Right atrium auricular region (tissue), 2 donors: ENCODE data around the gene DCTN5. TPM values are rescaled to one million over a fixed set of nuclear protein-coding genes. Genes with fewer than 3 reads are reported as not detected.

ENCODE experiments used
- DNase-seq: peaks from one replicate; pipeline ENCODE4 v3.0.0-alpha.2; 2019; ENCODE audit warnings: low spot score
- H3K27ac ChIP-seq, 2 donors: fragments of 200-600 bp; sonication (generic); 1 replicate in 1 of 2; 2 replicates in 1 of 2; pipeline ENCODE4 v1.5.1; 2016 to 2019
- H3K27me3 ChIP-seq, 2 donors: fragments of 200-600 bp; sonication (generic); one replicate each; pipeline versions ENCODE4 v1.5.1 to v1.6.0; 2017 to 2019
- H3K36me3 ChIP-seq: fragments of 200-600 bp; sonication (generic); one replicate; pipeline ENCODE4 v1.5.1; 2016
- H3K4me1 ChIP-seq, 2 donors: fragments of 200-600 bp; sonication (generic); one replicate each; pipeline versions ENCODE4 v1.5.1 to v1.6.0; 2017 to 2019
- H3K4me3 ChIP-seq, 2 donors: fragments of 200-600 bp; sonication (generic); 1 replicate in 1 of 2; 2 replicates in 1 of 2; pipeline ENCODE4 v1.5.1; 2017 to 2019; ENCODE audit warnings: mild to moderate bottlenecking in 1 of 2, moderate library complexity in 1 of 2
- H3K9me3 ChIP-seq, 2 donors: fragments of 200-600 bp; sonication (generic); one replicate each; pipeline ENCODE4 v1.5.1; 2019
- CTCF ChIP-seq, 2 donors: fragments of 200-600 bp; sonication (generic); IDR thresholded peaks; one replicate each; pipeline ENCODE4 v1.5.1; 2019; ENCODE audit warnings: antibody characterized with exemption in 2 of 2
- total RNA-seq, 2 donors: library from RNA; depleted of rRNA; stranded (reverse); fragments of >200 nt; gene quantifications; one replicate each; pipeline ENCODE4 v1.1.0, GENCODE V29; 2016

The DCTN5 gene
- total RNA-seq, 2 donors from 2014 or later, result 22.3 to 25.7 TPM

GRCh38 chr16:23683487-23683886 is 42.2 kb downstream of the DCTN5 start:
- Histone ChIP-seq H3K27ac (no peak overlapping the region), H3K27me3 (no peaks in the 10 kb centered on the region), H3K4me1 (peaks cover 0 to 11% of the 10 kb centered on the region in 2 donors), H3K9me3 (no peaks in the 10 kb centered on the region), H3K4me3 (no peak overlapping the region), H3K36me3 (peaks cover 10% of the 10 kb centered on the region)
- DNase-seq, result no peak
- TF ChIP-seq CTCF (IDR thresholded peaks at IDR 0.05), result no peak

- H3K27ac ChIP-seq, result no peak overlapping the region
- no peak for DNase-seq
- H3K4me3 ChIP-seq, result no peak overlapping the region
- H3K27me3 ChIP-seq, result no peaks in the 10 kb centered on the region
- no peaks in the 10 kb centered on the region for H3K4me1 ChIP-seq
- no peak for TF ChIP-seq CTCF (IDR thresholded peaks at IDR 0.05)
- no peaks in the 10 kb centered on the region for H3K9me3 ChIP-seq
- peaks cover 31% of the 10 kb centered on the region for H3K36me3 ChIP-seq
Observed at GRCh38 chr16:23687034-23687808, 46.0 kb downstream of the DCTN5 start.

GRCh38 chr16:23689442-23690187 is 48.3 kb downstream of the DCTN5 start:
- no peak overlapping the region for H3K4me3 ChIP-seq
- no peak for DNase-seq

GRCh38 chr16:23690771-23691482 is 49.7 kb downstream of the DCTN5 start:
- H3K27me3 ChIP-seq, result no peaks in the 10 kb centered on the region
- peaks cover 31% of the 10 kb centered on the region for H3K36me3 ChIP-seq
- no peak overlapping the region for H3K27ac ChIP-seq

More at GRCh38 chr16:23689442-23690187, 48.3 kb downstream of the DCTN5 start:
- Histone ChIP-seq H3K9me3 (no peaks in the 10 kb centered on the region), H3K36me3 (peaks cover 31% of the 10 kb centered on the region), H3K4me1 (peaks cover 0 to under 1% of the 10 kb centered on the region in 2 donors), H3K27ac (no peak overlapping the region), H3K27me3 (no peaks in the 10 kb centered on the region)
- no peak for TF ChIP-seq CTCF (IDR thresholded peaks at IDR 0.05)

More at GRCh38 chr16:23690771-23691482, 49.7 kb downstream of the DCTN5 start:
- no peaks in the 10 kb centered on the region for H3K9me3 ChIP-seq
- H3K4me1 ChIP-seq, result peaks cover 0 to 6% of the 10 kb centered on the region in 2 donors
- no peak for DNase-seq
- H3K4me3 ChIP-seq, result no peak overlapping the region
- no peak for TF ChIP-seq CTCF (IDR thresholded peaks at IDR 0.05)
